Measurements from ENCODE around the gene GCSAML. TPM values are rescaled to one million over a fixed set of nuclear protein-coding genes. Genes with fewer than 3 reads are reported as not detected.

The GCSAML gene
- total RNA-seq, 2 experiments from 2014 or later = not detected

GRCh38 chr1:247613405-247613804 lies 64.5 kb downstream of the GCSAML start:
- no peaks in the 10 kb centered on the region for H3K4me1 Mint-ChIP-seq
- H3K36me3 Mint-ChIP-seq = no peaks in the 10 kb centered on the region
- no peak overlapping the region for H3K27ac Mint-ChIP-seq
- H3K4me3 Mint-ChIP-seq = no peak overlapping the region
- CTCF ChIA-PET = no interaction called here
- no peaks in the 10 kb centered on the region for H3K27me3 Mint-ChIP-seq
- ATAC-seq (no peak), DNase-seq (no peak)
- no peaks in the 10 kb centered on the region for H3K9me3 Mint-ChIP-seq (ENCODE audit: low read depth)

GRCh38 chr1:247614625-247615024 lies 65.7 kb downstream of the GCSAML start:
- Mint-ChIP-seq H3K4me1 (no peaks in the 10 kb centered on the region), H3K9me3 (ENCODE audit: low read depth) (no peaks in the 10 kb centered on the region), H3K4me3 (no peak overlapping the region), H3K27ac (no peak overlapping the region), H3K27me3 (no peaks in the 10 kb centered on the region), H3K36me3 (no peaks in the 10 kb centered on the region)
- CTCF ChIA-PET = no interaction called here
- ATAC-seq (no peak), DNase-seq (no peak)

Other genes with a start within 250 kb of the GCSAML start
- 10 to 100 TPM; 19.5 to 20.7 TPM for gene ZNF496, start 217.3 kb upstream of the GCSAML start, total RNA-seq
- gene NLRP3, start 133.0 kb upstream of the GCSAML start, total RNA-seq = under 1 TPM; 0.33 to 0.44 TPM
- not detected for gene OR2B11, start 91.0 kb upstream of the GCSAML start, total RNA-seq
- gene OR2C3, start 12.7 kb upstream of the GCSAML start, total RNA-seq = not detected
- gene OR2G2, start 39.2 kb downstream of the GCSAML start, total RNA-seq = not detected
- gene OR2G3, start 56.5 kb downstream of the GCSAML start, total RNA-seq = not detected
- not detected for gene OR13G1, start 130.6 kb downstream of the GCSAML start, total RNA-seq
- not detected for gene OR6F1, start 167.5 kb downstream of the GCSAML start, total RNA-seq
- gene OR14K1, start 189.5 kb downstream of the GCSAML start, total RNA-seq = not detected
- gene OR14A2, start 199.0 kb downstream of the GCSAML start, total RNA-seq = not detected
- gene OR1C1, start 211.4 kb downstream of the GCSAML start, total RNA-seq = not detected

Measured in activated CD8-positive, alpha-beta memory T cell treated with anti-CD3 and anti-CD28 coated beads, Interleukin-2, amount 10 ng/mL, durations not matched to agents 7 days and 5 days (primary cell).